Inflammatory macrophage treated with lipopolysaccharide for 4 hours (primary cell): ENCODE data around the gene ZBTB5.
"Not testable (repeated sequence)": the region's sequence is repeated elsewhere in the genome, so short reads cannot be mapped to it uniquely, and the experiment has no call there.

Experiments
- DNase-seq: peaks from one replicate; pipeline ENCODE4 v3.0.0-alpha.2; 2020

The ZBTB5 gene

GRCh38 chr9:37399336-37399735 lies 65.9 kb downstream of the ZBTB5 start:
- no peak for DNase-seq

GRCh38 chr9:37398464-37399025 lies 66.7 kb downstream of the ZBTB5 start:
- DNase-seq, result no peak

DNA sequence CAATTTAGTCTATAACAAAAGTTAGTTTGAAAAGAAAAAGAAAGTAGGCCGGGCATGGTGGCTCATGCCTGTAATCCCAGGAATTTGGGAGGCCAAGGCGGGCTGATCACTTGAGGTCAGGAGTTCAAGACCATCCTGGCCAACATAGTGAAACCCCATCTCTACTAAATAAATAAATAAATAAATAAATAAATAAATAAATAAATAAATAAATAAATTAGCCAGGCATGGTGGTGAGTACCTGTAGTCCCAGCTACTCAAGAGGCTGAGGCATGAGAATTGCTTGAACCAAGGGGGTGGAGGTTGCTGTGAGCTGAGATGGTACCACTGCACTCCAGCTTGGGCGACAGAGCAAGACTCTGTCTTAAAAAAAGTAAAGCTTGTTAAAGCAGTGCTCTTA lies 67.3 kb downstream of the ZBTB5 start:
- DNase-seq, result not testable (repeated sequence)

- no peak for DNase-seq
Observed at GRCh38 chr9:37395663-37396062, 69.6 kb downstream of the ZBTB5 start.

GRCh38 chr9:37395229-37395628 lies 70.0 kb downstream of the ZBTB5 start:
- no peak for DNase-seq

GRCh38 chr9:37392272-37392671 lies 73.0 kb downstream of the ZBTB5 start:
- DNase-seq, result no peak

- peak; percentile 18 for DNase-seq
Observed at GRCh38 chr9:37390759-37391158, 74.5 kb downstream of the ZBTB5 start.
